K562 (cell line): ENCODE measurements around the gene ZNF584. TPM values are rescaled to one million over a fixed set of nuclear protein-coding genes. Genes with fewer than 3 reads are reported as not detected.
A peak's percentile ranks its signal among the peaks of the same experiment; 100 is the strongest.

Experiments
- CTCFL ChIP-seq: IDR thresholded peaks from 2 replicates; pipeline ENCODE4 v1.6.1; 2011; ENCODE audit warnings: borderline replicate concordance, low read depth, mild to moderate bottlenecking, moderate library complexity, low read length; ENCODE audit not compliant: insufficient read depth, poor library complexity, severe bottlenecking
- FIP1L1 ChIP-seq: fragments of 200-400 bp; formaldehyde crosslinking; IDR thresholded peaks from 2 replicates; pipeline ENCODE4 v1.6.1; 2018; ENCODE audit warnings: mild to moderate bottlenecking, low read depth, low read length; ENCODE audit not compliant: poor library complexity, severe bottlenecking
- MAFF ChIP-seq: IDR thresholded peaks from 2 replicates; pipeline ENCODE4 v1.6.1; 2012; ENCODE audit warnings: low read length, improper control_type of control experiment
- MXD1 ChIP-seq: fragments of 250-450 bp; sonication (Bioruptor Pico); IDR thresholded peaks from 2 replicates; pipeline ENCODE4 v1.8.0; 2021; ENCODE audit warnings: borderline replicate concordance, mild to moderate bottlenecking, moderate library complexity; ENCODE audit not compliant: poor library complexity, severe bottlenecking
- PHB ChIP-seq: fragments of 250-450 bp; sonication (Bioruptor Pico); IDR thresholded peaks from 2 replicates; pipeline ENCODE4 v1.5.0; 2021
- POLR2AphosphoS5 ChIP-seq: IDR thresholded peaks from 2 replicates; pipeline ENCODE4 v1.6.1; 2011; ENCODE audit warnings: mild to moderate bottlenecking, low read depth, low read length, moderate library complexity; ENCODE audit not compliant: control insufficient read depth, insufficient read depth
- RAD21 ChIP-seq, 2 experiments: fragments of 250-450 bp in 1 of 2; fragments of 450-650 bp in 1 of 2; sonication (Bioruptor Pico) in 1 of 2; formaldehyde crosslinking in 1 of 2; IDR thresholded peaks in 1 of 2; conservative IDR thresholded peaks in 1 of 2; 2 replicates each; pipeline versions ENCODE4 v1.4.0 to v1.8.0; 2020 to 2022; ENCODE audit warnings: mild to moderate bottlenecking in 2 of 2, moderate library complexity in 1 of 2
- RUNX1 ChIP-seq: sonication (generic); IDR thresholded peaks from 2 replicates; pipeline ENCODE4 v1.6.1; 2016; ENCODE audit warnings: antibody characterized with exemption, low read depth
- SFPQ ChIP-seq: fragments of 200-400 bp; formaldehyde crosslinking; IDR thresholded peaks from 2 replicates; pipeline ENCODE4 v1.6.1; 2017; ENCODE audit warnings: mild to moderate bottlenecking, low read depth, low read length, moderate library complexity
- SMAD1 ChIP-seq: fragments of 150-350 bp; IDR thresholded peaks from 2 replicates; pipeline ENCODE4 v1.6.1; 2014; ENCODE audit warnings: low read length, low read depth; ENCODE audit not compliant: partially characterized antibody
- USF1 ChIP-seq: sonication (generic); formaldehyde crosslinking; IDR thresholded peaks from 2 replicates; pipeline ENCODE4 v1.9.0; 2022; ENCODE audit warnings: mild to moderate bottlenecking, missing genetic modification reagents
- ZBTB26 ChIP-seq: fragments of 450-650 bp; formaldehyde crosslinking; IDR thresholded peaks from 2 replicates; pipeline ENCODE4 v1.4.0; 2022; ENCODE audit warnings: missing genetic modification characterization
- ZFP30 ChIP-seq: fragments of 250-450 bp; sonication (Bioruptor Pico); IDR thresholded peaks from 2 replicates; pipeline ENCODE4 v1.8.0; 2022; ENCODE audit warnings: moderate library complexity, mild to moderate bottlenecking, inconsistent platforms, borderline replicate concordance
- polyA plus RNA-seq, 8 experiments: library from polyadenylated mRNA; depleted of rRNA in 4 of 8; stranded (reverse) in 5 of 8; unstranded in 3 of 8; fragments of >200 nt; fragmentation: Nextera tagmentation in 2 of 8; fragmentation: Illumina TruSeq in 1 of 8; extraction: Ambion mirVana in 2 of 8; extraction: Trizol in 1 of 8; gene quantifications; 2 replicates each; pipeline versions ENCODE4 v1.2.1 to v1.2.3, GENCODE V29; 2011 to 2014; ENCODE audit warnings: inconsistent platforms in 1 of 8, missing spikeins in 1 of 8
- total RNA-seq, 7 experiments: library from RNA; depleted of rRNA in 6 of 7; stranded (reverse); fragments of >200 nt in 6 of 7; fragmentation: Illumina TruSeq in 2 of 7; extraction: Trizol in 2 of 7; gene quantifications; 2 replicates each; pipeline versions ENCODE4 v1.2.1 to v1.2.3, GENCODE V29; 2011 to 2021; ENCODE audit warnings: low replicate concordance in 1 of 7
- TF ChIP-seq, protein P1 (sequence below): fragments of 250-450 bp; sonication (Bioruptor Pico); IDR thresholded peaks from 2 replicates; pipeline ENCODE4 v1.5.0; 2021
- TF ChIP-seq, protein P2 (sequence below): fragments of 250-450 bp; sonication (Bioruptor Pico); IDR thresholded peaks from 2 replicates; pipeline ENCODE4 v1.5.0; 2020; ENCODE audit warnings: mild to moderate bottlenecking

Gene ZNF584
- total and polyA plus RNA-seq, 9 of the 15 experiments (the other 6 are each of a cell fraction or from before 2014, with no cell fraction given) = 5.8 to 43.4 (median 24.6) TPM

DNA sequence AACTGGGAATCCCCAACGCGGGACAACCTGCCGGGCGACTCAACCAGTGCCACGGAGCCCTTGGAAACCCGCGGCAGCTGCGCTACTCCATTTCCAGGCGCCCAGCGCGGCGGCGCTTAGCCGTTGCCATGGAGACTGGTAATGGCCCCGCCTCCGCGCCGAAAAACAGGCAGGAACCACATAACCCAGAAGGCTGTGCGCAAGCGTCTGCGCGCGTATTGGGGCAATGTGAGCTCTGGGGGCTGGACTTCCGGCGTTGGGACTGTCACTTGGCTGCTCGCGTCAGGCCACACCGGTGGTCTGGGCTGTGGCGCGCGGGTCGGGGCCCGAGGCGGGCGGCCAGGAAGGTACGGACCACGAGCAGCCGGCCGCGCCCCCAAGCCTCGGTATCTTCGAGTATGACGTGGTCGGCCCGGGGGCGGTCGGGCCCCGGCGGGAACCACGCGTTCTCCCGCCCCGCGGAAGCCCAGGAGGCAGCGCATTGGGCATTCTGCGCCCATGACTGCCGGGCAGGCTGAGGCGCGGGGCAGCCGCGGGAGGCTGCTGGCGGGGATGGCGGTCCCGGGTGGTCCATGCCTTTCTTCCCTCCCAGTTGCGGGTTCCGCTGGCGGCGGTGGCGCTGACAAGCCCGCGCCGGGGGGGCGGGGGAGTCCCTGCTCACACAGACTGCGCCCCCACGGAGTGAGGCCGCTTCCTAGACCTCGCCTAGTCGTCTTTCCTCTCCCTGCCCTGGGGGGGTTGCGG, 43.1 kb downstream of the ZNF584 start, which contains the start of gene ZNF324B (continued):
- TF ChIP-seq FIP1L1 (peak; percentile 82), CTCFL (peak; percentile 44), PHB (CRISPR knock-in tag) (no peak), ZBTB26 (CRISPR knock-in tag) (no peak), SMAD1 (peak; percentile 35), RAD21 (CRISPR knock-in tag; conservative IDR thresholded peaks at IDR 0.05 in 1 of 2, IDR thresholded peaks at IDR 0.05 in 1 of 2) (no peak), MXD1 (CRISPR knock-in tag) (peak; percentile 52), SFPQ (no peak), RUNX1 (peak; percentile 52; the same call in 1 of the 2 replicates), POLR2AphosphoS5 (no peak), USF1 (CRISPR knock-in tag) (peak; percentile 47; the same call in 1 of the 2 replicates), MAFF (no peak), ZFP30 (CRISPR knock-in tag) (no peak)
- TF ChIP-seq, protein P1, sequence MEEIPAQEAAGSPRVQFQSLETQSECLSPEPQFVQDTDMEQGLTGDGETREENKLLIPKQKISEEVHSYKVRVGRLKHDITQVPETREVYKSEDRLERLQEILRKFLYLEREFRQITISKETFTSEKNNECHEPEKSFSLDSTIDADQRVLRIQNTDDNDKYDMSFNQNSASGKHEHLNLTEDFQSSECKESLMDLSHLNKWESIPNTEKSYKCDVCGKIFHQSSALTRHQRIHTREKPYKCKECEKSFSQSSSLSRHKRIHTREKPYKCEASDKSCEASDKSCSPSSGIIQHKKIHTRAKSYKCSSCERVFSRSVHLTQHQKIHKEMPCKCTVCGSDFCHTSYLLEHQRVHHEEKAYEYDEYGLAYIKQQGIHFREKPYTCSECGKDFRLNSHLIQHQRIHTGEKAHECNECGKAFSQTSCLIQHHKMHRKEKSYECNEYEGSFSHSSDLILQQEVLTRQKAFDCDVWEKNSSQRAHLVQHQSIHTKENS (CRISPR knock-in tag) = no peak
- TF ChIP-seq, protein P2, sequence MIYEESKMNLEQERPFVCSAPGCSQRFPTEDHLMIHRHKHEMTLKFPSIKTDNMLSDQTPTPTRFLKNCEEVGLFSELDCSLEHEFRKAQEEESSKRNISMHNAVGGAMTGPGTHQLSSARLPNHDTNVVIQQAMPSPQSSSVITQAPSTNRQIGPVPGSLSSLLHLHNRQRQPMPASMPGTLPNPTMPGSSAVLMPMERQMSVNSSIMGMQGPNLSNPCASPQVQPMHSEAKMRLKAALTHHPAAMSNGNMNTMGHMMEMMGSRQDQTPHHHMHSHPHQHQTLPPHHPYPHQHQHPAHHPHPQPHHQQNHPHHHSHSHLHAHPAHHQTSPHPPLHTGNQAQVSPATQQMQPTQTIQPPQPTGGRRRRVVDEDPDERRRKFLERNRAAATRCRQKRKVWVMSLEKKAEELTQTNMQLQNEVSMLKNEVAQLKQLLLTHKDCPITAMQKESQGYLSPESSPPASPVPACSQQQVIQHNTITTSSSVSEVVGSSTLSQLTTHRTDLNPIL (CRISPR knock-in tag) = no peak
